RWPE2 (cell line): Measurements from ENCODE around the gene SORCS3.

Experiments
- ATAC-seq: fragments of 200-7000 bp; cut with Tn5 transposase; 3 replicates; pipeline ENCODE4 v1.9.1; 2021; ENCODE audit warnings: low read depth
- DNase-seq: peaks from one replicate; pipeline ENCODE4 v3.0.0-alpha.2; 2020; ENCODE audit warnings: low spot score
- H3K27ac ChIP-seq: fragments of 450-650 bp; 2 replicates; pipeline ENCODE4 v1.5.1; 2017; ENCODE audit warnings: mild to moderate bottlenecking; ENCODE audit not compliant: poor library complexity, severe bottlenecking
- H3K27me3 ChIP-seq: fragments of 250-450 bp; sonication (Bioruptor Pico); 2 replicates; pipeline ENCODE4 v1.5.1; 2021; ENCODE audit warnings: mild to moderate bottlenecking, moderate library complexity; ENCODE audit not compliant: insufficient read depth, poor library complexity, severe bottlenecking
- H3K36me3 ChIP-seq: fragments of 250-450 bp; sonication (Bioruptor Pico); 2 replicates; pipeline ENCODE4 v1.5.1; 2020; ENCODE audit warnings: low read depth, mild to moderate bottlenecking, moderate library complexity
- H3K4me1 ChIP-seq: fragments of 250-450 bp; sonication (Bioruptor Pico); 2 replicates; pipeline ENCODE4 v1.5.1; 2021; ENCODE audit warnings: mild to moderate bottlenecking, moderate library complexity; ENCODE audit not compliant: insufficient read depth, poor library complexity, severe bottlenecking
- H3K4me3 ChIP-seq: fragments of 250-450 bp; sonication (Bioruptor Pico); 2 replicates; pipeline ENCODE4 v1.5.1; 2021; ENCODE audit warnings: mild to moderate bottlenecking, moderate library complexity; ENCODE audit not compliant: severe bottlenecking
- H3K9me3 ChIP-seq: fragments of 250-450 bp; sonication (Bioruptor Pico); 2 replicates; pipeline ENCODE4 v1.5.1; 2021; ENCODE audit warnings: mild to moderate bottlenecking, moderate library complexity; ENCODE audit not compliant: severe bottlenecking
- CTCF ChIP-seq: fragments of 450-650 bp; IDR thresholded peaks from one replicate; pipeline ENCODE4 v1.5.1; 2017; ENCODE audit warnings: mild to moderate bottlenecking, moderate library complexity; ENCODE audit not compliant: poor library complexity, severe bottlenecking

SORCS3 gene

GRCh38 chr10:104867966-104868598 is 227.0 kb downstream of the SORCS3 start:
- DNase-seq (no peak), ATAC-seq (no peak)
- Histone ChIP-seq H3K4me1 (no peaks in the 10 kb centered on the region), H3K4me3 (no peak overlapping the region), H3K36me3 (no peaks in the 10 kb centered on the region), H3K9me3 (no peaks in the 10 kb centered on the region), H3K27me3 (no peaks in the 10 kb centered on the region), H3K27ac (no peak overlapping the region)
- TF ChIP-seq CTCF, result no peak

DNA sequence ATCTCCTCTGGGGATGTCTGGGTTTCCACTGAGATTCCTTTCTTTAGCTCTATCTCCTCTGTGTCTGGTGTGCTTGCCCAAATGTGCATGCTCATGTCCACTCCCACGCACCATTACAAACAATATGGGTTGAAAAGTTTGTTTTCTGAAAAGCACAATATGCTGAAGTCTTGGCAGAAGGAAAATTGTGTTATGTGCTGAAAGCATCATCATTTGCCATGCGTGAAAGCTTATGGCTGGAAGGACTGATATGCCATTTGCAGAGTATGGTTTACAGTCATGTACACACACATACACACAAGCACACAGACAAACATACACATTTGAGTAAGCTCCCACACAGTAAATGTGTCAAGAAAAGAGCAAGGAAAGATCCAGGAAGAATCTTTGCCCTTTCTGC is 231.6 kb downstream of the SORCS3 start:
- DNase-seq, result no peak
- ATAC-seq, result no peak
- Histone ChIP-seq H3K27me3 (no peaks in the 10 kb centered on the region), H3K9me3 (no peaks in the 10 kb centered on the region), H3K4me3 (no peak overlapping the region), H3K36me3 (no peaks in the 10 kb centered on the region), H3K4me1 (no peaks in the 10 kb centered on the region), H3K27ac (no peak overlapping the region)
- TF ChIP-seq CTCF, result no peak

GRCh38 chr10:104873161-104873560 is 232.1 kb downstream of the SORCS3 start:
- no peaks in the 10 kb centered on the region for H3K4me1 ChIP-seq
- no peak for ATAC-seq
- H3K36me3 ChIP-seq, result no peaks in the 10 kb centered on the region
- no peak for DNase-seq
- no peaks in the 10 kb centered on the region for H3K9me3 ChIP-seq
- no peaks in the 10 kb centered on the region for H3K27me3 ChIP-seq
- H3K27ac ChIP-seq, result no peak overlapping the region
- H3K4me3 ChIP-seq, result no peak overlapping the region
- TF ChIP-seq CTCF, result no peak

DNA sequence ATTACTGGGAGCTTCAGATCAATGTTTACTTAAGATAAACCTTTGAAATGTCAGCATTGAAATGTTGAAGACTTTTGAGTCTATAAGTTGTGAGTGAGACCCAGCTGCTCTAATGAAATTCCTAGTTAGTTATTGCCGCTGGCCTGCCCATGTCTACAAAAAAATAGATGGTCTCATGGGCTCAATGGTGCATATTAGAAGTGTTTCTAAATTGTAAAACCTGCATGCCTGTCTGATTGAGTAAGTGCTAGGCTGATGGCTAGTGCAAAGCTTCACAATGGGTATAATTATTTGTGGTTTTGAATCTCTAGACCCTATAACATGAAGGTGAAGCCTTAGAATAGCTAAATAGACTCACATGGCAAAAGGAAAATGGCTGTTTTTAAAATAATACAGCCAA is 234.5 kb downstream of the SORCS3 start:
- ATAC-seq (no peak), DNase-seq (no peak)
- H3K9me3 ChIP-seq, result no peaks in the 10 kb centered on the region
- no peaks in the 10 kb centered on the region for H3K27me3 ChIP-seq
- no peak for TF ChIP-seq CTCF
- H3K4me1 ChIP-seq, result no peaks in the 10 kb centered on the region
- no peak overlapping the region for H3K27ac ChIP-seq
- no peaks in the 10 kb centered on the region for H3K36me3 ChIP-seq
- no peak overlapping the region for H3K4me3 ChIP-seq

- TF ChIP-seq CTCF, result no peak
- ATAC-seq (no peak), DNase-seq (no peak)
- Histone ChIP-seq H3K36me3 (no peaks in the 10 kb centered on the region), H3K27me3 (no peaks in the 10 kb centered on the region), H3K9me3 (no peaks in the 10 kb centered on the region), H3K4me3 (no peak overlapping the region), H3K27ac (no peak overlapping the region), H3K4me1 (no peaks in the 10 kb centered on the region)
These were observed 239.7 kb downstream of the SORCS3 start for GRCh38 chr10:104880624-104881398.
